Measurements from ENCODE around the gene MIER2.

- TF ChIP-seq EZH2 (optimal IDR thresholded peaks at IDR 0.05; ENCODE audit: low read depth, low read length) (no peak), CTCF (IDR thresholded peaks at IDR 0.05; ENCODE audit: low read length) (no peak), EZH2phosphoT487 (IDR thresholded peaks at IDR 0.05; ENCODE audit: low read length) (no peak)
Observed at GRCh38 chr19:342801-343421, 1.7 kb downstream of the MIER2 start.

Data from MM.1S (cell line).